HG03097 (cell line): Measurements from ENCODE around the gene PSMA5.

Experiments
- ATAC-seq: cut with Tn5 transposase; IDR thresholded peaks from one replicate; pipeline ENCODE4 v1.9.1; 2021; ENCODE audit not compliant: unreplicated experiment, low FRiP score

The PSMA5 gene

DNA sequence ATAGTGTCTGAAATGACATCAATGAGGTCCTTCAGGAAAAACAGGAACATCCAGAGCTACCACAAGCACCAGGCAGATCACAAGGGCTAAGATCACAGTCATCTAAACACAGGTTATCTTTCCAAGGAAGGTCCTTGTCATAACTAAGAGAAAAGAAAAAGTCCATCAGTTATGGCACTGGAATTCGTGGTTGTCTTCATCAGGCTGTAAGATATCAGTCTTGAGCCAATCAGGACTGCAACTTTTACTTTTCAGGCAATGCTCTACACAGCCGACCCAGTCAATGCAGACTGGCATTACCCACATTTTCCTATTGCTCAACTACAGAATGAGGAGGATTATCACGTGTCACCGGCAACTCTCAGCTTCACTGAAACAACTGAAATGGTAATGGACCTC lies 54.9 kb downstream of the PSMA5 start:
- no peak for ATAC-seq

GRCh38 chr1:109370712-109371340 lies 55.4 kb downstream of the PSMA5 start:
- ATAC-seq: no peak

DNA sequence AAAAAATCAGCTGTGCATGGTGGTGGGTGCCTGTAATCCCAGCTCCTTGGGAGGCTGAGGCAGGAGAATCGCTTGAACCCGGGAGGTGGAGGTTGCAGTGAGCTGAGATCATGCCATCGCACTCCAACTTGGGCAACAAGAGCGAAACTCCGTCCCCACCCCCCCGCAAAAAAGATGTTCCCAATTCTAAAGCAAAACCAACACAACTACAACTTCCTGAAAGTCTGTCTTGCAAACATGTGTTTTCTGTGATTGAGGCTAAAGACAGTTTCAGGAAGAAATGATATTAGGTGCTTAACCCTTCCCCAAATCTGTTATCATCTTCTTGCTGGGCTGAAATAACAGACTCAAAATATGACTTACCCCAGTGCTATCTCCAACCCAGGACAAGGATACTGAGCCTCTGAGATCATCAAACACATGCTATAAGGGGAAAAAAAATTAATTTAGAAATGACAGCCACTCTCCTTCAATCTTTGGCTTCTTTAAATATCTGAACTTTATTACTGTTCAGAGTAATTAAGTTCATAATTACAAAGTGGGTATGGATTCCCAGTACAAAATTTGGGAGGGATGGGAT lies 57.0 kb downstream of the PSMA5 start:
- ATAC-seq: no peak

DNA sequence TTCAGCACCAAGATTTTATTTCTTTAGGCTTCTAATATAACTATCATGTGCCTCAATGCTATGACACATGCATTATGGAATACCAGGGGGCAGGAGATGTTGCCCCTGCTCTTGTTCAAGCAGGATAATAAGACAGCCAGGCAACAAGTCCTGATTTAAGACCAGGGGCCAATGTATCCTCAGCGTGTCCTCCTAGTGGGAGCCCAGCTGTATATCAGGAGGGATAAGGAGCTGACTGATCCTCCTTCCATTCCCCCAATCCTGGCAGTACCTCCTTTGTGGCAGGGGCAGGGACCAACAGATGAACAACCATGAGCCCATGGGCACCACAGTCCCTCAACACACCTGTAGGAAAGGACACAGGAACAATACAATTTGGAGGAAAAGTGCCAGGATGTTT lies 57.8 kb downstream of the PSMA5 start:
- no peak for ATAC-seq

- ATAC-seq: no peak
Observed at GRCh38 chr1:109367626-109368025, 58.6 kb downstream of the PSMA5 start.

- ATAC-seq: no peak
Observed at GRCh38 chr1:109365642-109366204, 60.5 kb downstream of the PSMA5 start.

- no peak for ATAC-seq
Observed at GRCh38 chr1:109361649-109362048, 64.6 kb downstream of the PSMA5 start.

- ATAC-seq: no peak
Observed at GRCh38 chr1:109361069-109361468, 65.2 kb downstream of the PSMA5 start.

- ATAC-seq: no peak
Observed at GRCh38 chr1:109357616-109358015, 68.6 kb downstream of the PSMA5 start.

DNA sequence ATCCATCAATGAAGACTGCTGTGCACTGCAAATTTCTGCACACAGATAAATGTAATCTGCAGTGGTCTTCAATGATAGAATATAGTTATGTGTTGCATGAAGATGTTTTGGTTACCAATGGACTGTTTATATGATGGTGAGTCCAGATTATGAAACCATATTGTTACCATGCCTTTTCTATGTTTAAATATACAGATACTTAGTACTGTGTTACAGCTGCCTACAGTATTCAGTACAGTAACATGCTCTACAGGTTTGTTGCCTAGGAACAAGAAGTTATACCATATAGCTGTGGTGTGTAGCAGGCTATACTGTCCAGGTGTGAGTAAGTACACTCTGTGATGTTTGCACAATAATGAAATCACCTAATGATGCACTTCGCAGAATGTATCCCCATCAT lies 69.3 kb downstream of the PSMA5 start:
- no peak for ATAC-seq

GRCh38 chr1:109356505-109356904 lies 69.7 kb downstream of the PSMA5 start:
- no peak for ATAC-seq

DNA sequence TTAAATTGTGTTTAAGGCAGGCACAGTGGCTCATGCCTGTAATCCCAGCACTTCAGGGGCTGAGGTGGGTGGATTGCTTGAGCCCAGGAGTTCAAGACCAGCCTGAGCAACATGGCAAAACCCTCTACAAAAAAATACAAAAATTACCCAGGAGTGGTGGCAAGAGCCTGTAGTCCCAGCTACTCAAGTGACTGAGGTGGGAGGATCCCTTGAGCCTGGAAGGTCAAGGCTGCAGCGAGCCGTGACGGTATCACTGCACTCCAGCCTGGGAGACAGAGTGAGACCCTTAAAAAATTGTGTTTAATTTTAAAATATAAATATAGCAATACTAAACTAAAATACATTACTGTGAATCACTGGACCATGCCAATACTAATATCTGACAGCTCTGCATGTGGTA lies 71.3 kb downstream of the PSMA5 start:
- ATAC-seq: no peak

DNA sequence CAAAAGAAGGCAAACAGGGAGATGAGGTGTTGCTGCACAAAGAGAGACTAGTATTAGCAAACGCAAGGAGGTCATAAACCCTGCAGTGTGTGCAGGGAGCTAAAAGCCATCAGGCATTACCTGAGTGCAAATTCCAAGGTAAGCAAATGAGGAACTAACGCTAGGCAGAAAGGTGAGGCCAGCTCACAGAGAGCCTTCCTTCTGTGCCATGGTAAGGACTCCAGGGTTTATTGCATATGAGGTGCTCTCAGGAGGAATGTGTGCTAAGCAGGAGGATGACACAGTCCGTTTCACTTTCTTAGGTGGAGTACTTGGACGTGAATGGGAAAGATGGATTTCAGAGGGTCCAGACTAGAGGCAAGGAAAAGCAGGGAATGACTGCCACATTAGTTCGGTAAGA lies 74.8 kb downstream of the PSMA5 start:
- no peak for ATAC-seq

- no peak for ATAC-seq
Observed at GRCh38 chr1:109350655-109351054, 75.6 kb downstream of the PSMA5 start.

- ATAC-seq: no peak
Observed at GRCh38 chr1:109350182-109350581, 76.1 kb downstream of the PSMA5 start.
